Colonic mucosa (tissue), 4 donors: ENCODE measurements around the gene CNTNAP5. TPM values are rescaled to one million over a fixed set of nuclear protein-coding genes. Genes with fewer than 3 reads are reported as not detected.

Experiments used
- DNase-seq: peaks from one replicate; pipeline ENCODE4 v3.0.0-alpha.2; 2020
- H3K27ac ChIP-seq: fragments of 200-600 bp; one replicate; pipeline ENCODE4 v1.8.0; 2021
- H3K27me3 ChIP-seq: fragments of 200-600 bp; one replicate; pipeline ENCODE4 v1.8.0; 2021
- H3K36me3 ChIP-seq: fragments of 200-600 bp; one replicate; pipeline ENCODE4 v1.8.0; 2021
- H3K4me1 ChIP-seq: fragments of 200-600 bp; one replicate; pipeline ENCODE4 v1.8.0; 2021; ENCODE audit warnings: mild to moderate bottlenecking
- H3K4me3 ChIP-seq: fragments of 200-600 bp; one replicate; pipeline ENCODE4 v1.8.0; 2021
- H3K9ac ChIP-seq, 2 donors: one replicate each; pipeline ENCODE4 v1.7.0; 2013; ENCODE audit warnings: control low read depth in 2 of 2, low read depth in 2 of 2, low read length in 2 of 2
- H3K9me3 ChIP-seq: fragments of 200-600 bp; one replicate; pipeline ENCODE4 v1.8.0; 2021
- intact Hi-C: fragments of 100-400 bp; cut with DNase I; formaldehyde crosslinking; loops from one replicate; pipeline ENCODE4 v1.14.1; 2022
- total RNA-seq, 2 donors: library from RNA; stranded (reverse); fragmentation: NEBNext Ultra II Directional in 1 of 2; extraction: Animal tissue kit (Norgen Biotek cat#: 25700) in 1 of 2; gene quantifications; one replicate each; pipeline ENCODE4 v1.2.1, GENCODE V29; 2021
- TF ChIP-seq, protein P1 (sequence below): fragments of 200-600 bp; IDR thresholded peaks from one replicate; pipeline ENCODE4 v1.8.0; 2022; ENCODE audit warnings: antibody characterized with exemption, mild to moderate bottlenecking
- donor health status: healthy.
- donor health status: DM: no; HTN: no; CAD: no.
- donor health status: DM: no; HTN: no; CAD: no.

CNTNAP5 gene
- total RNA-seq, 2 donors from 2014 or later = 0.35 TPM; not detected in 1

DNA sequence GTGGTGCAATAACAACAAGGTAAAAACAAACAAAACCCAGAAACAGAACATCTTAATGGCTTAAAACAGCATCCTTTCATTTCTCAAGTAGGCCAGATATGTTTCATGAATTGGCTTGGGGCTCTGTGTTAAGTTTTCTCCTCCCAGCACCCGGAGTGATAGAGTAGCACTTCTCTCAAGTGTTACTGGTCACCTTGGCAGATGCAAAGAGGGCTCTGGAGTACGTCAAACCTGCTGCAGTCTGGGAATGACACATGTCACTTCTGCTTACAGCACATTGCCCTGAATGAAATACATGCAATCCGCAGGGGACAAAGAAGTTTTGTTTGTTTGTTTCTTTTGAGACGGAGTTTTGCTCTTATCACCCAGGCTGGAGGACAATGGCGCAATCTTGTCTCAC, 639.3 kb downstream of the CNTNAP5 start:
- intact Hi-C loops = no loop called here
- no peak for DNase-seq
- TF ChIP-seq, protein P1, sequence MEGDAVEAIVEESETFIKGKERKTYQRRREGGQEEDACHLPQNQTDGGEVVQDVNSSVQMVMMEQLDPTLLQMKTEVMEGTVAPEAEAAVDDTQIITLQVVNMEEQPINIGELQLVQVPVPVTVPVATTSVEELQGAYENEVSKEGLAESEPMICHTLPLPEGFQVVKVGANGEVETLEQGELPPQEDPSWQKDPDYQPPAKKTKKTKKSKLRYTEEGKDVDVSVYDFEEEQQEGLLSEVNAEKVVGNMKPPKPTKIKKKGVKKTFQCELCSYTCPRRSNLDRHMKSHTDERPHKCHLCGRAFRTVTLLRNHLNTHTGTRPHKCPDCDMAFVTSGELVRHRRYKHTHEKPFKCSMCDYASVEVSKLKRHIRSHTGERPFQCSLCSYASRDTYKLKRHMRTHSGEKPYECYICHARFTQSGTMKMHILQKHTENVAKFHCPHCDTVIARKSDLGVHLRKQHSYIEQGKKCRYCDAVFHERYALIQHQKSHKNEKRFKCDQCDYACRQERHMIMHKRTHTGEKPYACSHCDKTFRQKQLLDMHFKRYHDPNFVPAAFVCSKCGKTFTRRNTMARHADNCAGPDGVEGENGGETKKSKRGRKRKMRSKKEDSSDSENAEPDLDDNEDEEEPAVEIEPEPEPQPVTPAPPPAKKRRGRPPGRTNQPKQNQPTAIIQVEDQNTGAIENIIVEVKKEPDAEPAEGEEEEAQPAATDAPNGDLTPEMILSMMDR = no peak
- no peaks in the 10 kb centered on the region for H3K36me3 ChIP-seq
- H3K9ac ChIP-seq = no peak overlapping the region
- no peaks in the 10 kb centered on the region for H3K27me3 ChIP-seq
- no peaks in the 10 kb centered on the region for H3K9me3 ChIP-seq
- H3K27ac ChIP-seq = no peak overlapping the region
- H3K4me3 ChIP-seq = no peak overlapping the region
- H3K4me1 ChIP-seq = no peaks in the 10 kb centered on the region

DNA sequence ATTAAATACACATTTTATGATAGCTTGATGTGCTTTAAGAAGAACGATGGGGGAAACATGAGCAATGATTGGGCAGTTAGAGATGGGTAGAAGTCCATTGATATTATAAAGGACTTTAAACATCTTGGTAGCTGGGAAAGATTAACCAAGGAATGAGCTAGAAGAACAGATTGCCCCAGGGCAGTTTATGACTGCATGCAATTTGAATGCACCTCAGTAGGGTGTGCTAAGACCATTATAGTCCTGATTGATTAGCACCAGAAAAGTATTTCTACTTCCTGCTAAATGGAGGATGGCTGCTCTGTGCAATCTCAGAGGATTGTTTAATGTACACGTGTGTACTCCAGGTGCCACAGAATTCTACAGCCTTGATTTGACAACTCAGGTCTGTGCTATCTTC, 641.9 kb downstream of the CNTNAP5 start:
- no peak overlapping the region for H3K27ac ChIP-seq
- TF ChIP-seq, protein P1 = no peak
- H3K27me3 ChIP-seq = no peaks in the 10 kb centered on the region
- DNase-seq = no peak
- H3K4me1 ChIP-seq = no peaks in the 10 kb centered on the region
- H3K9ac ChIP-seq = no peak overlapping the region
- no peaks in the 10 kb centered on the region for H3K9me3 ChIP-seq
- H3K4me3 ChIP-seq = no peak overlapping the region
- H3K36me3 ChIP-seq = no peaks in the 10 kb centered on the region
- intact Hi-C loops = no loop called here

DNA sequence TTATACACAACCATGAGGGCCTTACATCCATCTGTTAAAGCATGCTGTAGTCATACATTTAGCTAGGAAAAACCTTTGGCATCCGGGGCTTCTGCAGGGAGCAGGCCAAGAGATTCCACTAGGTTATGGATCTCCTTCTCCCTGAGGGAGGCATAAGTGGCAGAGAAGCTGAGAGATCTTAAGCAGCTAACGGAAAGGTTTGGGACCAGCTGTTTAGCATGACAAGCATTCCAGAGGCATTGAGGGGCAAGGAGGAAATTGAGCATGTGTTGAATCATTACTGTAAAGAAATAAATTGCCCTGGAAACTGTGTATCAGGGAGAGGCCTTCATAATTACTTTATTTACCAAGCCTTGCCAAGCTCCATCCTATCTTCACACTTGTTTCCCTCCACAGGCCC, 643.1 kb downstream of the CNTNAP5 start:
- intact Hi-C loops = no loop called here
- no peaks in the 10 kb centered on the region for H3K36me3 ChIP-seq
- TF ChIP-seq, protein P1 = no peak
- H3K4me1 ChIP-seq = no peaks in the 10 kb centered on the region
- no peak overlapping the region for H3K4me3 ChIP-seq
- DNase-seq = no peak
- no peak overlapping the region for H3K27ac ChIP-seq
- H3K9me3 ChIP-seq = no peaks in the 10 kb centered on the region
- H3K27me3 ChIP-seq = no peaks in the 10 kb centered on the region
- no peak overlapping the region for H3K9ac ChIP-seq

- Histone ChIP-seq H3K27me3 (no peaks in the 10 kb centered on the region), H3K4me1 (no peaks in the 10 kb centered on the region)
- no peak for DNase-seq
Measured at GRCh38 chr2:124670187-124670586, 645.1 kb downstream of the CNTNAP5 start.

GRCh38 chr2:124678043-124678442, 653.0 kb downstream of the CNTNAP5 start:
- intact Hi-C loops = no loop called here
- Histone ChIP-seq H3K27me3 (no peaks in the 10 kb centered on the region), H3K4me1 (no peaks in the 10 kb centered on the region), H3K9ac (no peak overlapping the region), H3K27ac (no peak overlapping the region), H3K36me3 (no peaks in the 10 kb centered on the region), H3K4me3 (no peak overlapping the region), H3K9me3 (no peaks in the 10 kb centered on the region)
- DNase-seq = no peak
- TF ChIP-seq, protein P1 = no peak

More at GRCh38 chr2:124670187-124670586, 645.1 kb downstream of the CNTNAP5 start:
- intact Hi-C loops = no loop called here
- TF ChIP-seq, protein P1 = no peak
- Histone ChIP-seq H3K9me3 (no peaks in the 10 kb centered on the region), H3K27ac (no peak overlapping the region), H3K9ac (no peak overlapping the region), H3K36me3 (no peaks in the 10 kb centered on the region), H3K4me3 (no peak overlapping the region)
